ENCODE data around the gene SLC19A1.

Gene SLC19A1

DNA sequence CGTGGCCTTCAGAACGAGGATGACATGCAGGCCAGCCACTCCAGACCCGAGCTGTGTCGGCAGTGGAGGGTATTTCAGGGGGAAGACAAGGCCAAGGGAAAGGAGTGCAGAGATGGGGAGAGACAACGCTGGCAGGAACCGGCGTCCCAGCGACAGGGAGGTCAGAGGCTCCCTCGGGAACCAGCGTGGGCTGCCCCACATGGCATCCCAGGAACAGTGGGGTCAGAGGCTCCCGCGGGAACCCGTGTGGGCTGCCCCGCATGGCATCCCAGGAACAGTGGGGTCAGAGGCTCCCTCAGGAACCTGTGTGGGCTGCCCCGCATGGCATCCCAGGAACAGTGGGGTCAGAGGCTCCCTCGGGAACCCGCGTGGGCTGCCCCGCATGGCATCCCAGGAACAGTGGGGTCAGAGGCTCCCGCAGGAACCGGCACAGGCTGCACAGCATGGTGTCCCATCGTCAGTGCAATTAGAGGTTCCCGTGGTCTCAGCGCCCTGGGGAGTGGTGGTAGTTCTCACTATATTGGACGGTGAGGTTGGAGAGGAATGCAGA, 43.0 kb downstream of the SLC19A1 start:
- H3K4me3 ChIP-seq: no peak overlapping the region
- H3K27ac ChIP-seq: no peak overlapping the region

DNA sequence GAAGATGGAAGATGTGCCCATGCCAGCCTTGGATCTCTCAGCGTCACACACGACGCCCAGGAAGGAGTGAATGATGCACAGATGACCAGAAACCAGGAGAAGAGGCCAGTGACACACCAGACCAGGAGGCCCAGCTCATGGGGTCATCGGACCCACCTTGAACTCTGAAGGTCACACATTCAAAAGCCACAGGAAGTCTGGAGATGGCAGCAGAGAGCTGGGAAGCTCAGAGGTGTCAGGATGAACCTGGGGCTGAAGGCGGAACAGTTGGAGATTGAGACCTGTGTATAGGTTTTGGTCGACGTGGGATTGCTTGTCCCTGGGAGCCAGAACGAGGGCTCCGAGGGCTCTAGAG, 43.6 kb downstream of the SLC19A1 start:
- H3K4me3 ChIP-seq: no peak overlapping the region
- H3K27ac ChIP-seq: no peak overlapping the region

DNA sequence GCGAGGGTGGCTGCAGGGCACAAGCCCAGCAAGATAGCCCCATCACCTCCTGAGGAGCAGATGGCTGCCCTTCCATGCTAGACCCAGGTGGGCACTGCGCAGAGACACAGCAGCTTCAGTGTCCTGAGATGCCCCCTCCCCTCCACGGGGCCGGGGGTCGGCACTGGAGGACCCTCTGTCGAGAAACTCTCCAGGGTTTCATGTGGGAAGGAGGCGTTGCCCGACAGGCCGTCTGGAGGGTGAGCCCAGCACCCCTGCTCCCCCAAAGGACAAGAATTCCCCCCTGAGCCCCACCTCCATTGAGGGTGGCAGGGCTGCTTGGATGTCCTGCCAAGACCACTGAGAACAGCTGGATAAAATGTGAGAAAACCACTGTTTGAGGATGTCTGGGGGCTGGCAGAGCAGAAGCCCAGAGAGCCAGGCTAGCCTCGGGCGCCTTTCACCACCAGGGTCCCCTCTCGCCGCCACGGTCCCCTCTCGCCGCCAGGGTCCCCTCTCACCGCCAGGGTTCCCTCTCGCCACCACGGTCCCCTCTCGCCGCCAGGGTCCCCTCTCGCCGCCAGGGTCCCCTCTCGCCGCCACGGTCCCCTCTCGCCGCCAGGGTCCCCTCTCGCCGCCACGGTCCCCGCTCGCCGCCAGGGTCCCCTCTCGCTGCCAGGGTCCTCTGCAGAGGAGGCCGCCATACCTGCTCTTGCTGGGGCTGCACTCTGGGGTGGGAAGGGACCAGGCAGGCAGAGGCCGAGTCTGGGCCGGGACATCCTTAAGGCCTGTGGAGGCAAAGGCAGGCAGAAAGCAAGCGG, 44.2 kb downstream of the SLC19A1 start:
- Histone ChIP-seq H3K4me3 (no peak overlapping the region), H3K27ac (no peak overlapping the region)

DNA sequence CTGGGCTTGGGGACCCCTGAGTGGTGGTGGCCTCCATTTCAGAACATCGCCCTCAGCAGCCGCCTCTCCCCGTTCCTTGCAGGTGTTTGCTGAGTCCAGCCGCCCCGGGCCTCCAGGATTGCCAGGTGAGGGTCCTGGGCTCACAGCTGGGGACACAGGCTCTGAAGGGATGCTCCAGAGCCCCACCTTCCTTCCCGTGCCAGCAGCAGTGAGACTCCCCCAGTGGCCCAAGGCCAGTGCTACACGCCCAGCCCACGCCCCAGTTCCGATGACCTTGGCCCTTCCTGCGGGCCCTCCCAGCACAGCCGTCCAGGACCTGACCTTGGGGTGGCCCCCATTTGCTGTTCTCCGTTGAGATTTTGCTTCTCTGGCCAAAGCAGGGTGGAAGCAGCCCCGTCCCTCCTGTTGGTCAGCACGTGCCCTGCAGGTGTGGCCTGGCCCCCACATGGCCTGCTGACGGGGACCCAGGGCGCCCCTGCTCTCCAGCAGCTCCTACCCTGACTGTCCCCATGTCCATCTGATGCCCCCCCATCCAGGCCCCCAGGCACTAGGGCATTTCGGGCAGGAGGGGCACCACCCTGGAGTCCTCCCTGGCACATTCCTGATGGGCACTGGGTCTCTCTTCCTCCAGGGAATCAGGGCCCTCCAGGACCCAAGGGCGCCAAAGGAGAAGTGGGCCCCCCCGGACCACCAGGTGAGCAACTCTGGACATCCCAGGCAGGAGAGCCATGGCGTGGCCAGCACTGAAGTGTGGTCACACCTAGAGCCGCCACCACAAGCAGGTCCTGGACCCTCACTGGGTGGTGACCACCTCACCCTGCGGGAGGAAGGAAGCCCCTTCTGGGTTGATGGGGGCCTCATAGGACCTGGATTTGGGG, 45.0 kb downstream of the SLC19A1 start:
- no peak overlapping the region for H3K27ac ChIP-seq
- H3K4me3 ChIP-seq: no peak overlapping the region

DNA sequence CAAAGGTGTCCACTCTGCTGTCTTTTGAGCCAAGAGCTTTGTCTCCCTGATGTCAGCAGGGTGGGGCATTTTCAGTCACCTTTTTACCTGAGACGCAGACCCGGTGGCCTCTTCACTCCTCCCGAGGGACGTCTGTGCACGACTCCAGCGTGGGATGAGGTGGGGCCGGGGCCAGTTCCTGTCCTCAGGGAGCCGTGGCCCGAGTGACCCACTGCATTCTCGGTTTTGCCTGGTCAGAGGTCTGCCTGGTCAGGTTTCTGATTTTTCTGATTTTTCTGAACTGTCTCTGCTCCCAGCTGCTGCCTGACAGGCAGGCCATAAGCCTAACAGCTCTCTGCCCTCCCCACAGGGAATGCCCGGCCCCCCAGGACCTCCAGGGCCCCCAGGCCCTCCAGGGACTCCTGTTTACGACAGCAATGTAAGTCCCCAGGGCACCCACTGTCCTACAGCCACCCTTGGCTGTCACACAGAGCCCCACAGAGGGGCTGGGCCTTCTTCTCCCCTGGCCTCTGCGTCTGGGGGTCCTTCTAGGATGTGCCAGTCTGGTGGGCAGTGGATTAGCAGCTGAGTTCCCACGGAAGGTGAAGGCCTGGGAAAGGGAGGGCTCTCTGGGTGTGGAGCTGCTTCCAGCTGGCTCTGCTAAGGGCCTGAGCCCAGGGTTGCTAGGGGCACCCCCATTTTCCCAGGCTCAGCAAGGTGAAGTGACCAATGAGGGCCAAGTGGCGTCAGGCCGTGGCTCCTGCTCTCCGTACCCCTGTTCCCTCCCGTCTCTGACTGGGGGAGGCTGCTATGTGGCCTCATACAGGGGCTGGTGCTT, 45.9 kb downstream of the SLC19A1 start:
- no peak overlapping the region for H3K27ac ChIP-seq
- H3K4me3 ChIP-seq: no peak overlapping the region

DNA sequence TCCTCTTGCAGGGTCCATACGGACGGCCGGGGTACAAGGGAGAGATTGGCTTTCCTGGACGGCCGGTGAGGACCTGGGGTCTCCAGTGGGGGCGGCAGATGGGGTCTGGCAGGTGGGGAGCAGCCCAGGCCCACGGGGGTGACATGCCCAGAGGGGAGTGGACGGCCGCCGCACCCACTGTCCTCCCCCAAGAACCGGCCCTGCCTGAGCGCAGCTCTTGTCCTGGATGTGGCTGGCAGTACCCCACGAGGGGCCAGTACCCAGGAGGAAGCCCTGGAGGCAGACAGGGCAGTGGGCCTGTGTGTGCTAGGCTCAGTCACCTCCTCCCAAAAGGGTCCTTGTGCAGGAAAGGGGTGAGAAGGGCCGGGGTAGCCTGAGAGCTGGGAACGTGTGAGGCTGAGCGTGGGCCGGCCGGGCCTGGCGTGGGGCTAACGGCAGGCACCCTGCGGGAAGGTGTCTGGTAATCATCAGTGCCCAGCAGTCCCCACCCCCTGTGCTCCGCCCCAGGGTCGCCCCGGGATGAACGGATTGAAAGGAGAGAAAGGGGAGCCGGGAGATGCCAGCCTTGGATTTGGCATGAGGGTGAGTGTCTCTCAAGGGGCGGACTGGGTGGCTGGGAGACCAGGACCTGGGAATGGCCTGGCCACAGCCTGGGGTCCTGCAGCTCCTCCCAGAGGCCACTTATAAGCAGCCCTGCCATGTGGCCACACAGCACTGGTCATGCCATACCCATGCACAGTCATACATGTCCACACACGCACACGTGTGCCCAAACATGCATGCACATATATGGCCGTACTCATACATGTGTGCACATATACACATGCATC, 47.2 kb downstream of the SLC19A1 start:
- Histone ChIP-seq H3K27ac (no peak overlapping the region), H3K4me3 (no peak overlapping the region)

DNA sequence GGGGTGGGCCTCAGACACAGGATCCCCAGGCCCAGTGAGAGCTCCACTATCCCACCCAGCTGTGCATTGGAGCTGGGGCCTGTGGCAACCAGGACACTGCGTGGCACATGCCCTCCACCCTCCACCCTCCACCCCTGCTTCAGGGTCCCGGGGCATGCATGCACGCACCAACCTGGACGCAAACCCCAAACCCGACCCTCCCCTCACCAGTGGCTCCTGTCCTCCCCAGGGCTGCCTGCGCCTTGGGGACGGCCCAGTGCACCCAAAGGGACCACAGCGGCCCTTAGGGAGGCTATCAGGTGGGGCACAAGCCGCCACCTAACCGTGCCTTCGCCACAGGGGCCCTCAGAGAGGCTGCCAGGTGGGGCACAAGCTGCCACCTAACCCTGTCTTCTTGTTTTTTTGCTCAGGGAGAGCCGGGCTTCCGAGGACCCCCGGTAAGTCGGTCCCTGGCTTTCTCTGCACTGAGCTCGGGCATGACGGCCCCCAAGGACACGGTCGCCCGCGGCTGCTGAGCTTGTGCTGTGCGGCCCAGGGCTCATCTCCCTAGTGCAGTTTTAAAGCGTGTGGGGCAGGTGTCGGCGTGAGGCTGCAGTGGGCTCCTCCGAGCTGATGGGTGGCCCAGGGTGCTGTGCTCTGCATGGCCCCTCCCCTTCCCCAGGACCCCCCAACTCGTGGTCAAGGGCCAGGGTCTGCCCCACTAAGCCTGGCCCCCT, 47.9 kb downstream of the SLC19A1 start:
- no peak overlapping the region for H3K27ac ChIP-seq

DNA sequence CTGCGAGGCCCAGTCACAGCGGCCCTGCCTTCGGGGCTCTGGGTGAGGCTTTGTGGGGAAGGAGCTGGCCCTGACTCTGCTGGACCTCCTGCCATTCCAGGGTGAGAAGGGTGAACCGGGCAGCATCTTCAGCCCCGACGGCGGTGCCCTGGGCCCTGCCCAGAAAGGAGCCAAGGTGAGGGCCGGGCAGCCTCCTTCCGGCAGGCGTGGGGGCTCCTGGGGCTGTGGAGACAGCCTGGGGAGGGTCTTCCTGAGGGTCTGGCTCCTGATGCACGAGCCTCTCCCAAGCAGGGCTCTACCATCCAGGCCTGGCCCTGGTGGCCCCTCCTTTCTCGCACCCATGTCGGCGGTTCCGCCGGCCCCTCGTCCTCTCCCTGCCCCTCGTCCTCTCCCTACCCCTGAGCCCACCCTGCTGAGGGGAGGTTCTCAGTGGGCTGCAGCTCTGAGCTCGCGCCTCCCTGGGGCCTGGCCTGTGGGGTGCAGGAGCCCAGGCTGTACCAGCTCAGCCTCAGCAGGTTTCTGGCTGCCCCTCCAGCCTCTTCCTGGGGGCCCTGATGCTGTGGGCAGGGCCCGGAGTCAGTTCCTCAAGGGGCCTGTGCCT, 48.7 kb downstream of the SLC19A1 start:
- no peak overlapping the region for H3K4me3 ChIP-seq
- H3K27ac ChIP-seq: no peak overlapping the region

More for the DNA sequence above, 47.9 kb downstream of the SLC19A1 start:
- H3K4me3 ChIP-seq: no peak overlapping the region

DNA sequence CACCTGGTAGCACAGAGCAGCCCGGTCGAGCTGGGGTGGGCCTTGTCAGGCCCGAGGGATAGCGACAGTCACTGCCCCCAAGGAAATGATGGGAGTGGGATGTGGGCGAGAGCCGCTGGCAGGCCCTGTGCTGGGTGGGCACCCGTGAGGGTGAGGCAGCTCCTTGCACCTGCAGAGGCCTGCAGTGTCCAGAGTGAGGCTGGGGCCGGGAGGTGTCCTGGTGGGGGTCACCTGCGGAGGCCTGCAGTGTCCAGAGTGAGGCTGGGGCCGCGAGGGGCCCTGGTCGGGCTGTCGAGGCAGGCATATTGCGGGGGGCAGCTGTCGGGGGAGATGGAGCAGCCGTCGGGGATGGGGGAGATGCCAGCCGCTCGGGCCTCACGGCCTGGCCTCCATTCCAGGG, 49.5 kb downstream of the SLC19A1 start:
- Histone ChIP-seq H3K4me3 (no peak overlapping the region), H3K27ac (no peak overlapping the region)

DNA sequence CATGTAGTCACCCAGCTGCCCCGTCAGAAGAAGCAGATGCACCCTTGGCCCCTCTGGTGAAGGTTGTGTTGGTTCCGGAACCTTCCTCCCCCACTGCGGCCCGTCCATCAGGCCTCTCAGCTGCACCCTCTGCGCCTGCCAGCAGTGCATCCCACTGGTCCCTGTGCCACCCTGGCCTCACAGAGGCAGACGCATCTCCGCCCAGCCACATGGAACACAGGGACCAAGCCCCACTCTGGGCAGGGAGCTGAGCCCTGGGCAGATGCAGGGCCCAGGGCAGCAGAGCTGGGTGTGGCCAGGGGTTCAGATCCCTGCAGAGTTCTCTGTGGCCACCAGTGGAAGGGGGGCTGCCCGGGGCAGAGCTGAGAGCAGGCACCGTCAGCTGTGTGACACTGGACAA, 50.6 kb downstream of the SLC19A1 start:
- Histone ChIP-seq H3K27ac (no peak overlapping the region), H3K4me3 (no peak overlapping the region)

DNA sequence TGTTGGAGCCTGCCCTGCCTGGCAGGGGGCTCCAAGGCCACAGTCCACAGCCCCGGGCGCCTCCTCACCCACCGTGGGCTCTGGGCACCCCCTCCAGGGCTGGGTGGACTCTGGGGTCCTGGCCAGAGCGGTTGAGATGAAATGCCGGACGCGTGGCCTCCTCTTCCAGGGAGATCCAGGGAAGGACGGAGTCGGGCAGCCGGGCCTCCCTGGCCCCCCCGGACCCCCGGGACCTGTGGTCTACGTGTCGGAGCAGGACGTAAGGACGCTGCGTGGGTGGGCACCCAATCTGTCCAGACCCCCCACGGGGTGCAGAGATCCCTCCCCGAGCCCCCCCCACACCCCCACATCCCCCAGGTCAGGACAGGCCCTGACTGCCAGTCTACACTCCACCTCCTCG, 51.2 kb downstream of the SLC19A1 start:
- H3K4me3 ChIP-seq: no peak overlapping the region
- no peak overlapping the region for H3K27ac ChIP-seq

DNA sequence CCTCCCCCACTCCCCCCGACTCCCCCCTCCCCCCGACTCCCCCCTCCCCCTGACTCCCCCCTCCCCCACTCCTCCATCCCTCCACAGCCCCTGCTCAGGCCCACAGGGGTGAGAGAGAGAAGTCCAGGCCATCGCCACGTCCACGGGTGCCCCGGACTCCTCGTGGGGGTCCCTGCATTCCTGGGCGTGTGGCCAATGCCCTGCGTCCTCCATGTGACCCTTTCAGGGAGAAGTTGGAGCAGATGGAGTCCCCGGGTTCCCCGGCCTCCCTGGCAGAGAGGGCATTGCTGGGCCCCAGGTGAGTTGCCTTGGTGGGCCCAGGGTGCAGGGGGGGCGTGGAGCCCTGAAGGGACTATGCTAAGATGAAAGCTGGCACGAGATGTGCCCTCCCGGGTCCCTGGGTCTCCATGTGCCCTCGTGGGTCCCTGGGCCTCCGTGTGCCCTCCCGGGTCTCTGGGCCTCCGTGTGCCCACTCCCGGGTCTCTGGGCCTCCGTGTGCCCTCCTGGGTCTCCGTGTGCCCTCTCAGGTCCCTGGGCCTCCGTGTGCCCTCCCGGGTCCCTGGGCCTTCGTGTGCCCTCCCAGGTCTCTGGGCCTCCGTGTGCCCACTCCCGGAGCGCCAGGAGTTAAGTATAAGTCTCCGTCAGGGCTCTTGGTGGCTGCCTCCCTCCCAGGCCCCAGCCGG, 52.0 kb downstream of the SLC19A1 start:
- H3K4me3 ChIP-seq: no peak overlapping the region
- peak overlapping the region in 1 of 21 experiments; percentile 15 for H3K27ac ChIP-seq

DNA sequence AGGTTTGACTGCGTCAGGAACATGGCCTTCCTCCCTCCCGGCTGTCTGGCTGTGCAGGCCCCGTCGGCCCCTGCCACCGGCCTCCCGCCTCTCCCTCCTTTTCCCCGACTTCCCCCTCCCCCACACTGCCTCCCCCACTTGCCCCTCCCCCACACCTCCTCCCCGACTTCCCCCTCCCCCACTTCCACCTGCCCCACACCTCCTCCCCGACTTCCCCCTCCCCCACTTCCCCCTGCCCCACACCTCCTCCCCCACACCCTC, 52.6 kb downstream of the SLC19A1 start:
- Histone ChIP-seq H3K27ac (no peak overlapping the region), H3K4me3 (no peak overlapping the region)

DNA sequence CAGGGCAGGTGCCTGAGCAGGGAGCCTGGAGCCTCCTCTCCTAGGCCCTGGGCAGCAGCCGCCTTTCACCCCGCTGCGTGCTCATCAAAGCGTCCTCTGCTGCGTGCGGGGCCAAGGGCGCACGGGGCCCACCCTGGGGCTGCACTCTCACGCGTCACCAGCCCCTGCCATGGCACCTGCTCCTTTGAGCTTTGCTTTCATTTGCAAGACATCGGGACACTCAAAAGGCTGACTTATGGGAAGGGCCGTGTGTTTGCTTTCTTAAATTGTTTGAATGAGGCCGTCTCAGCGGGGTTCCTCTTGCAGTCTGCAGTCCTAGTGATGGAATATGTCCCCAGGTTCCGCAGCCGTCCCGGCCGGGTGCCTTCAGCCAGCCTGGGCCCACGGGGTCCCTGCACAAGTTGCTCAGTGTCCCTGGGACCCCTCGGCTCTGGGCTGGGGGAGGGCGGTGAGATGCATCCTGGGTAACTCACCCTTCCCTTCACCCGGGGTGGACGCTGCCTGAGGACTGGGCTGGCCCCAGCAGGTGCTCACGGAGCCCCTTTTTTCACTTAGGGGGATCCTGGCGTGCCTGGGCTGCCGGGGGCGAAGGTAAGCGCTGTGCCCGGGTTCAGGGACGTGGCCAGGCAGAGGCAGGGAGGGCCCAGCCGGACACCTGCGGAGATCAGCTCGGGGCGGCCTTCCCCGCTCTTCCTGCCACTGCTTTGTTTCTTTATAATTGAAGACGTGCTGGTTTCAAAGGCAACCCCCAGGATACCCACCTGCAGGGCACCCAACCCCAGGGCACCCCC, 53.1 kb downstream of the SLC19A1 start:
- Histone ChIP-seq H3K4me3 (no peak overlapping the region), H3K27ac (no peak overlapping the region)

DNA sequence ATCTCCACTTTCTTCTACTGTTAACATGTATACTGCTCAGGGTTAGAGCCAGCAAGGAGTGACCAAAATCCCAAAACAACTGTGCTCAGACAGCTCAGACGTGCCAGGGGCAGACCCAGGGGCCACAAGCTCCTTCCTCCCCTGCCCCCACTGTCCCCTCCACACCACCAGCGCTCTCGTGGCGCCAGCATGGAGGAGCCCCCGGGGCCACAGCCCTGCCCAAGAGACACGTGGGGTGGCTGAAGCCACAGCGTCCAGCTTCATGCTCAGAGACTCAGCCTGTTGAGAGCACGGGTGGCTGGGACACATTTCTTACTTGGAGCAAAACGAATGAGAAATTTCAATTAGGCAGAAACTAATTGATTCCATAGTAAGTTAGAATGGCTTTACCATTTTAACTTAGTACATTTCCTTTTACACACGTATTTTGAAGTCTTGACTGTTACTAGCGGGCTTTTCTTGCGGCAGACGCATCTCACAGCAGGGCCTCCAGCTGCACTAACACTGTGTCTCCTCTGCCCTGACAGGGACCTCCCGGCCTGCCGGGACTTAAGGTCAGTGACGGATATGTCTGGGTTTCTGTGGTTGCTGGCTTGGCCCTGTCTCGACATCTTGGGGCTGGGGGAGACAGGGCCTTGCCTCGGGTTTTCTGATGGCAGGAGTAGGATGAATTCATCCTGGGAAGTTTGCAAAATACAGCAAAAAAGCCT, 54.2 kb downstream of the SLC19A1 start:
- no peak overlapping the region for H3K4me3 ChIP-seq

DNA sequence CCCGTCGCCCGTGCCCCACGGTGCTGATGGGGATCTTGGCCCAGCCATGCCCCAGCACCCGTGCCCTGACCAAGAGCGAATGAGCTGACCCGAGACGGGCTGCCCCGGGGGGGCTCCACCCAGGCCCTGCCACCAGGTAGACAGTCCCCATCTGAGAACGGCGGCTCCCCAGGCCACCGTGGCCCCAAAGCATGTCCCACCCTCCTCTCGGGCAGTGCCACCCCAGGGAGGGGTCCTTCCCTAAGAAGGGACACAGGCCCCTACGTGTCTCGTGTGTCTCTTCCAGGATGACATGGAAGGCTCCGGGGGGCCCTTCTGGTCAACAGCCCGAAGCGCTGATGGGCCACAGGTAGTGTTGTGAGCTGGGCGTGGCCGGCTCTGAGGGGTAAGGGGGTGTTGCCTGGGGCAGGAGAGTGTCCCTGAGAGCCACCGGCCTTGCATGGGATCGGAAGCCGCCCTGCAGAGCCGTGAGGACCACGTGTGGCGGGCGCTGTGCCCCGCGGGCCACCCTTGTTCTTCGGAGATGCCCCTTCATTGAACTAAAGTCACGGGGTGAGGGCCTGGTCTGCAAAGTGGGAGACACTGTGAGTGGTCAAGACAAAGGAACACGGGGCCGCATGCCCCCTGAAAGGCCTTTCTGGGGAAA, 55.0 kb downstream of the SLC19A1 start:
- no peak overlapping the region for H3K27ac ChIP-seq
- H3K4me3 ChIP-seq: no peak overlapping the region

More for the DNA sequence above, 54.2 kb downstream of the SLC19A1 start:
- H3K27ac ChIP-seq: no peak overlapping the region

All from skin epidermis (tissue), 12 donors.